Stimulated activated CD8-positive, alpha-beta memory T cell treated with anti-CD3 and anti-CD28 coated beads, Interleukin-4, amount 100 ng/mL, for 24 hours (primary cell): Measurements from ENCODE around the gene LRRC73.
"Not testable (repeated sequence)": the region's sequence is repeated elsewhere in the genome, so short reads cannot be mapped to it uniquely, and the experiment has no call there.

Experiments used
- DNase-seq: peaks from one replicate; pipeline ENCODE4 v3.0.0-alpha.2; 2020; ENCODE audit warnings: low read depth

The LRRC73 gene

DNA sequence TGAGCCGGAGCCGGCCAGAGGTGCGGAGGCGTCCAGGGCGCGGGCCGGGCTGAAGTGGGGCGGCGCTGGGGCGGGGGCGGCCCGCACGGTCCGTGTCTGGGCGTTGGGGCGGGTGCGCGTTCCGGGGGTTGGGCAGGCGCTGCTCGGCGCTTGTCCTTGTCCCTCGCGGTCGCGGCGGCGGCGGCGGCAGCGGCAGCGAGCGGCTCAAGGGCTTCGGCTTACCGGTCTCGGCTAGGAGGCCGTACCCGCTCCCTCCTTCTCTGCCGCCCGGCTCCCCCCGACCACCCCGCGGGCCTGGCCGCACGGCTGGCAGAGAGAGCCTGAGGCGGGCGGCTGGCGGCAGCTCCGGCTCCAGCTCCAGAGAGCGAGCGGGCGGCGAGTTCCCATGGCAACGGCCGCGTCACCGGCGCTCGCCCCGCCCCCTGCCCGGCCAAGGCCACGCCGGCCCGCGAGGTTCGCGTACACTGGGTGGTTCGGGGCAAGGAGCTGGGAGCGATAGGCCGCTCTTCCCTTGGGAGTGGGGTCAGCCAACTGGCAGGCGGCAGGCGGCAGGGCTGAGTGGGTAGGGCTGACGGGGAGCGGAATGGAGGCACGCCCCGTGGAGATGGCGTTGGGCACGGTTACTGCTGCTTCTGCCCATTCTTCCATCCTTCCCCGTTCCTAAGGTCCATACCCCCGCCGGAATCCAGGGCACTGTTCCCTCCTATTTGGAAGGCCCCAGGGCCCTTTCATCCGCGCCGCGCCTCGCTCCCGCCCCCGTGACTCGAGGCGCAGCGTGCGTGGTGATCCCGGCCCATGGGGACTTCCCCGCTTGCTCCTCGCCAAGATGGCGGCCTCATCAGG lies at the start of gene LRRC73:
TSS of gene LRRC73 (minus strand) at position 363 of the 843 bp plus-strand sequence. CDS start 561 bp downstream, outside the sequence.
- DNase-seq, result peak; percentile 74

DNA sequence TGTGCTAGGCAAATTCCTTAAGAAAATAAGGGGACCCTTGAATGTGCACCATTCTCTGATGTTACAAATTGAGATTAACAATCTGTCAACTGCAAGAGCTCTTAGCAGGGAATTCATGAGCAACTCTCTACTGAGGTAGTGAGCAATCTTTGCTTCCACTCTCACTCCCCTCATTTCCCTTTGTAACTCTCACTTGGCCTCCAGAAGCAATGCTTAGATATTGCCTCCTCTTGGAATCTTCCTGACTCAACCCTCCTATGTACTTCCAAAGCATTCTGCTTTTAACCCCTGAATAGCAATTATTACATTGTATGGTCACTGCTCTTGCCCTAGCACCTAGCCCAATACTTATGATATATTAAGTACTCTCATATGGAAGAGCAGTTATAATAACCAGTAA lies 49.2 kb upstream of the LRRC73 start:
- no peak for DNase-seq

DNA sequence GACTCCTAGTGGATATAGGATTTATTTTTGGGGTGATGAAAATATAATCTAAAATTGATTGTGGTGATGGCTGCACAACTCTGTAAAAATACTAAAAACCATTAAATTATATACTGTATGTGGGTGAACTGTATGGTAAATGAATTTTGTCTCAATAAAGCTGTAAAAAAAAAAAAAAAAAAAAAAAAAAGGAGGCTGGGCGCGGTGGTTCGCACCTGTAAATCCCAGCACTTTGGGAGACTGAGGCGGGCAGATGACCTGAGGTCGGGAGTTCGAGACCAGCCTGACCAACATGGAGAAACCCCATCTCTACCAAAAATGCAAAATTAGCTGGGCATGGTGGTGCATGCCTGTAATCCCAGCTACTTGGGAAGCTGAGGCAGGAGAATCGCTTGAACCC lies 47.5 kb upstream of the LRRC73 start:
- not testable (repeated sequence) for DNase-seq

- no peak for DNase-seq
Measured at GRCh38 chr6:43547222-43547621, 37.1 kb upstream of the LRRC73 start.

DNA sequence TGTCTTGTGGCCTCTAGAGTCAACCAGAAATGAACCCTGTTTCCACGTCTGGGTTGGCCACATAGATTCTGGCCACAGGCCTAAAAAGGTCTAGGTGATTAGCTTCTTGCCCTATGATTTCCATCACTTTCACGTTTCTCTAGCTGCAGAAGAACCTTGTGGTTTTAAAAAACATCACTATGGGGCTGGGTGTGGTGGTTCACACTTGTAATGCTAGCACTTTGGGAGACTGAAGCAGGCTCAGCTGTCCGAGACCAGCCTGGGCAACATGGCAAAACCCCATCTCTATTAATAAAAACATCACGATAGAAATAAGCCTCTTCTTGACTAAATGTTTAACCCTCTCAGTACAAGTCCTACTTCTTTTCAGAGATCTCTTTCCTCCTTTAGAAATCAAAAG lies 34.3 kb upstream of the LRRC73 start:
- no peak for DNase-seq

- DNase-seq, result no peak
Measured at GRCh38 chr6:43541774-43542471, 31.8 kb upstream of the LRRC73 start.

DNA sequence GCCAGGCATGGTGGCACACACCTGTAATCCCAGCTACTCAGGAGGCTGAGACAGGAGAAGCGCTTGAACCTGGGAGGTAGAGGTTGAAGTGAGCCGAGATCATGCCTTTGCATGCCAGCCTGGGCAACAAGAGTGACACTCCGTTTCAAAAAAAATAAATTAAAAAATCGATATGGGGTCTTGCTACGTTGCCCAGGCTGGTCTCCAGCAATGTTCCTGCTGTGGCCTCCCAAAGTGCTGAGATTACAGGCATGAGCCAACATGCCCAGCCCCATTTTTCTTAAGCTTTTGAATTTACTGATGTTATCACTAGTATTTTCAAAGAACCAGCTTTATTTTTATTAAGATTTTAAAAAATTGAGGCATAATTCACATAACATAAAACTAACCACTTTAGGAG lies 30.4 kb upstream of the LRRC73 start:
- DNase-seq, result no peak

GRCh38 chr6:43539409-43539808 lies 29.3 kb upstream of the LRRC73 start:
- DNase-seq, result not testable (repeated sequence)

DNA sequence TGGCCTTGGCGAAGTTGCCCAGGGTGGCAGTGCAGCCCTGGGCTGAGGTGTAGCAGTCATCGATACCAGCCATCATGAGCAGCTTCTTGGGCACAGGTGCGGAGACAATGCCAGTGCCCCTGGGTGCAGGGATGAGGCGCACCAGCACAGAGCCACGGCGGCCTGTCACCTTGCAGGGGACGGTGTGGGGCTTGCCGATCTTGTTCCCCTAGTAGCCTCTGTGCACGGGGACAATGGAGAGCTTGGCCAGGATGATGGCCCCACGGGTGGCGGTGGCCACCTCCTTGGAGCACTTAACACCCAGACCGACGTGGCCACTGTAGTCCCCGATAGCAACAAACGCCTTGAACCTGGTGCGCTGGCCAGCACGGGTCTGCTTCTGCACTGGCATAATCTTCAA lies 28.8 kb upstream of the LRRC73 start:
- DNase-seq, result not testable (repeated sequence)

GRCh38 chr6:43532201-43532600 lies 22.1 kb upstream of the LRRC73 start:
- DNase-seq, result no peak

DNA sequence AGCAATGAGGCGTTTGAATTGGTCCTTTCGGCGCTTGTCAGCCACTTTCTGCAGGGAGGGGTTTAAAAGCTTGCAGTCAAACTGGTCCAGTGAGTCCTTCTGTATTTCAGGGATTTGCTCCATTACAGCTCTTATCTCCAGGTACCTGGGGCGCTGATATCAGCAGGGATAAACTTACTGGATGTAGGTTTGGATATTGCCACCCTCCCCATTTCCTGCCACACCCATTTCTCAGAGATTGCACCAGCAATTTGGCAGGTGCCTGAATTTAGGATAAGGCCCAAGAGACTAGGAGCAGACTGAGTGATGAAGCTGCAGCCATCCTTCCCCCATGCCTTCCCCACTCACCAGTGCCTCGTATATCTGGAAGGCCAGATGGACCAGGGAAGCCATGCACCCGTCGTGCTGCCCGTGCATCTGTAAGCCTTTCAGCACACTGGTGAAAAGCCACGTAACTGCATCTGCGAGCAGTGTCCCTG lies 14.4 kb upstream of the LRRC73 start:
- DNase-seq, result no peak

GRCh38 chr6:43523284-43523683 lies 13.1 kb upstream of the LRRC73 start:
- no peak for DNase-seq

DNA sequence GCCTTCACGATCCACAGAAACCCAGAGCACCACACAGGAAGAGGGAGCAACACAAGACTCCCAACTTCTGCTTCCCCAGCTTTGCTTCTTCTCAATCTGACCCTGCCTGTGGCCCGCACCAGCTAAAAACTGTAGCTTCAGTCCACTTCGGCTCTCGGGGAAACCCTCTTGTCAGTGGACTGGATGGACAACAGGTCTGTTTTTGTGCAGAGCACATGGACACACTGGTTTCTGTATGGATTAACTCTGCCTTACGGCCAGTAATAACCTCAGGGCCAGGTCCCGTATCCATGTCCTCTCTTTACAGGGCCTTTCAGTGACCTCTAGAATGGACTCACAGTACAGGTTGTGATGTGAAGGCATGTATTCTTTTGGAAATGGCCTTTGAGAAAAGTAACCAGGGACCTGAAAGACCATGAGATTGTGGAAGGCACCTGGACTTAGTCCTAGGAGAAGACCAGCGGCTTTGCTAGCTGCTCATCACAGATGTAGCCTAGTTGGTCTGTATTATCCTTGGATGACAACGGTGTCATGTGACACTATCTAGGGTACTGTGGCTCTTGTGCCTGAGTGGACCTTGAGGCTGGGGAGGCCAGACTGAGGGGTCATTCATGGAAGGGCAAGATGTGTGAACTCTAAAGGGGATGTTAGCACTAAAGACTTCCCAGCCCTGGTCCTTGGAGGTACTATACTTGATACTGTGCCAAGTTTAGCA lies 12.6 kb upstream of the LRRC73 start:
- no peak for DNase-seq

- DNase-seq, result no peak
Measured at GRCh38 chr6:43521836-43522235, 11.7 kb upstream of the LRRC73 start.

DNA sequence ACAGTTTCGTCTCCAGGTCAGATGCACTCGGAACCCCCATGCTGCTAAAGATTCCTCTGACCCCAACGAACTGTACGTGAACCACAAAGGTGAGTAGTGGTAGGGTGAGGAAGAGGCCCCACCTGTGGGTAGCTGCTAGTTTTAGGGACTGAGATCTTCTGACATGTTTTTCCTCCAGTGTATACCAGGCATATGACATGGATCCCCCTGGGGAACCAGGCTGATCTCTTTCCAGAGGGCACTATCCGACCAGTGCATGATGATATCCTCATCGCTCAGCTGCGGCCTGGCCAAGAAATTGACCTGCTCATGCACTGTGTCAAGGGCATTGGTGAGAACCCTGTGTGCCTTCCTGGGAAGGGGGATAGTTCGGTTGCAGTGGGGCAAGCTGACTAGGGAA lies 10.0 kb upstream of the LRRC73 start:
- DNase-seq, result no peak

DNA sequence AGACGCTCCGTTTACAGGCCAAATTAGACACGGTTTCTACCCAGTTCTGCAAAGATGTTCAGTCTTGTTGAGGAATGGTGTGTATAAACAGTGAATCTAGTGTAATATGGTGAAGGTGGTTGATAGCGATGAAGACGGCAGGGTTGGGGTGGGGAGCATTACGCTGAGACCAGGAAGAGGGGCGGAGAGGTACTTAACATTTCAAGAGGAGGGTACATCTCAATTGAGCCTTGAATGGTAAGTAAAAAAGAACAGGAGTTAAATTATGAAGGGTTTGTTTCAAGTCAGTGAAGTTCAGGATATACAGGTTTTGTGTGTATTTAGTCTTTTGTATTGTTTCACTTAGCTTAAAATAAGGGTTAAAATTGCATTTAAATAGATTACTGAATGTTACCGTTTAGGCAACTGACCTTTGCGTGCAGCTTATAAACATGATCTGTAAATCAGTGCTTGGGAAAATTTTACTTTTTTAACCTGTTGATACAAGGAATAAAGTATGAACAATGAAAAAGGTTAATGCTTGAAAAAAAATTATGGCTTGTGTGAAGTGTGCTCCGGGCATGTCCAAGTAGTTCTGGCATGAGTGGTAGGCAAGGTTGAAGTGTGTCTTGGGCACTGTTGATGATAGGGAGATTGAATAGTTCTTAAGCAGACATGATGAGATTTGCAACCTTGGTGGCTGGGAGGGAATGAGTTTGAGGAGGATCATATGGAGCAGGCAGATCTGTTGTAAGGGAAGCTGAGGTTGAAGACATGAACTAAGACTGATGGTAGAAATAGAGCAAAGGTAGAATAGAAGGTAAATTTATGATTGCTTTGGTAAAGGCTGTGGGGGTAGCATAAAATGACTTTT lies 7.6 kb upstream of the LRRC73 start:
- DNase-seq, result no peak

DNA sequence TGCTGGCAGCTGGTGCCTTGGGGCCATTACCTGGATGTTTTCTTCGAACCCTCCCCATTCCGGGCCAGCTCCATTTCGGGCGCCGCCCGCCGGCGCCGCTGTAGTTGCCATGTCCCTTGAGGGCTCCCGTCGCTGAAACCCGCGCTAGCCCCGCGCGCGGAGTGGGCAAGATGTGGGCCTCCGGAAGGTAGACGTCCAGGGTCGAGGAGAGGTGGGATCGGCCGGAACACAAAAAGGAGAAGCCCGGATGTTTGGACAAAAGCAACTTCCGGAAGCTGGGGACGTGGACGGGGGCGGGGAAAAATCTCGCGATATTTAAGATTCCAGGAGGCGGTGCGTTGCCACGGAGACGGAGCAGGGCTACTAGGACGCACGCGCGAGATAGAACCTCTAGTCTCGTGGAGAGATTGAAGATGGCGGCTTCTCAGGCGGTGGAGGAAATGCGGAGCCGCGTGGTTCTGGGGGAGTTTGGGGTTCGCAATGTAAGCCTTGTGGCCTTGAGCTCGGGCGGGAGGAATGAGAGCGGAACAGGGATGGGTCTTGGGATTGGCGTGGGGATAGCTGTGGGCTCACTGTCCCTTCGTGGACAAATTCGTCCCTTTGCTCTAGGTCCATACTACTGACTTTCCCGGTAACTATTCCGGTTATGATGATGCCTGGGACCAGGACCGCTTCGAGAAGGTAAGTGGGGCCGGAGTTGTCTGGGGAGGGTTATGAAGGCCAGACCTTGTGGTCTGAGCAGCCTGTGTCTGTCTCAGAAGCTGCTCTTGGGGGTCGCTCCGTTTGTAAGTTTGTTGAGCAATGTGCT lies 6.8 kb upstream of the LRRC73 start, which contains the start of the genes POLR1C and YIPF3:
TSS of gene POLR1C (plus strand) at position 393 of the 808 bp plus-strand sequence. CDS start at position 414, 21 bp downstream.
TSS of gene YIPF3 (minus strand) at position 230 of the 808 bp plus-strand sequence. CDS start at position 111, 119 bp downstream.
- peak; percentile 92 for DNase-seq

DNA sequence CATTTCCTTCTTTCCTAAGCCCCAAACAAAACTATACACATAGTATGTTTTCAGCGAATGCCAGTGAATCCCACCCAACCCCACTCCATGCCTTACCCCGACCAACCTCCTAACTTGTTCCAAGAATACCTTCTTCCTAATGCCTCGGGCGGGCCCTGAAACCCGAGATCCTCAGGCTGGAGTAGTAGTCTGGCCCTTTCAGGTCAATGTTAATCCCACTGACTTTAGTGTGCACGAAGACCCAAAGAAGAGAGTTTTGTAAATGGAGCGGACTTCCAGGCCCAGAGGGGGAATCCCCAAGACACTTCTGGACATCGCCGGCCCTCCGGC lies 6.2 kb upstream of the LRRC73 start:
- DNase-seq, result no peak

DNA sequence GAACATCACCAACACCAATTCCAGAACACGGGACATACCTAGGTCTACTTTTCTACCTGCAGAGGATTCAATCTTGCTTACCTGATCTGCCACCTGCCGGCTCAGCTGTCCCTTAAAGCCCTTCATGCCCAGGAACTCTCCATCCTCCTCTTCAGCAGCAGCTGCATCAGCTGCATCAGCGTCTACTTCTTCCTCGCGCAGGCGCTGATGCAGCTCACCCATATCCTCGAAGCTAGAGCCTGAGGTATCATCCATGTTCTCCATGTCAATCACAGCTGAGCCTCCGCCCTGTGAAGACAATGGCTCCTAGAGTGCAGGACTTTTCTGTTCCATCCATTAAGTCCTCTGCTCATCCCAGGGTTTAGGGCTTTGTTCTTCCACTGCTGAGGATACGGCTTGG lies 5.7 kb upstream of the LRRC73 start:
- DNase-seq, result no peak

GRCh38 chr6:43511824-43512415 lies 1.8 kb upstream of the LRRC73 start:
- no peak for DNase-seq
